Measurements from ENCODE around the gene ASB15.

Gene ASB15

GRCh38 chr7:123557398-123558288 lies 44.0 kb upstream of the ASB15 start, which contains the start of gene NDUFA5:
Gene NDUFA5 (minus strand): TSS chr7:123557818. CDS start chr7:123557795, 23 bp downstream.
- Histone ChIP-seq H3K36me3 (peaks cover 35% of the 10 kb centered on the region), H3K4me3 (ENCODE audit: low read depth, low read length) (peak within 1 kb of the TSS; percentile 89), H3K27ac (peak within 1 kb of the TSS; percentile 87), H3K9me3 (ENCODE audit: severe bottlenecking) (no peaks in the 10 kb centered on the region), H3K27me3 (ENCODE audit: insufficient read depth, low read depth, severe bottlenecking) (no peaks in the 10 kb centered on the region)
- peak; percentile 98 for DNase-seq
- no peak for TF ChIP-seq CTCF (IDR thresholded peaks at IDR 0.05; ENCODE audit: low read depth, low read length)

- no peaks in the 10 kb centered on the region for H3K27me3 ChIP-seq (ENCODE audit: insufficient read depth, low read depth, severe bottlenecking)
- DNase-seq = no peak
- no peak for TF ChIP-seq CTCF (IDR thresholded peaks at IDR 0.05; ENCODE audit: low read depth, low read length)
- H3K4me3 ChIP-seq (ENCODE audit: low read depth, low read length) = peak overlapping the region; percentile 89
- peaks cover 28% of the 10 kb centered on the region for H3K36me3 ChIP-seq
- H3K27ac ChIP-seq = no peak overlapping the region; the same call in 1 of the 2 replicates
- H3K9me3 ChIP-seq (ENCODE audit: severe bottlenecking) = no peaks in the 10 kb centered on the region
Measured at GRCh38 chr7:123558289-123558874, 43.2 kb upstream of the ASB15 start.

- no peak overlapping the region for H3K4me3 ChIP-seq (ENCODE audit: low read depth, low read length)
- no peak for DNase-seq
- H3K27me3 ChIP-seq (ENCODE audit: insufficient read depth, low read depth, severe bottlenecking) = no peaks in the 10 kb centered on the region
- no peaks in the 10 kb centered on the region for H3K9me3 ChIP-seq (ENCODE audit: severe bottlenecking)
- 0 out of 2 replicates have a peak, but pooled peaks cover 3% of the 10 kb centered on the region for H3K36me3 ChIP-seq
- no peak overlapping the region for H3K27ac ChIP-seq
- no peak for TF ChIP-seq CTCF (IDR thresholded peaks at IDR 0.05; ENCODE audit: low read depth, low read length)
Measured at GRCh38 chr7:123562121-123562520, 39.5 kb upstream of the ASB15 start.

GRCh38 chr7:123569352-123570010 lies 32.1 kb upstream of the ASB15 start:
- Histone ChIP-seq H3K4me3 (ENCODE audit: low read depth, low read length) (no peak overlapping the region), H3K9me3 (ENCODE audit: severe bottlenecking) (no peaks in the 10 kb centered on the region), H3K36me3 (no peaks in the 10 kb centered on the region), H3K27ac (no peak overlapping the region), H3K27me3 (ENCODE audit: insufficient read depth, low read depth, severe bottlenecking) (no peaks in the 10 kb centered on the region)
- no peak for DNase-seq
- no peak for TF ChIP-seq CTCF (IDR thresholded peaks at IDR 0.05; ENCODE audit: low read depth, low read length)

- TF ChIP-seq CTCF (IDR thresholded peaks at IDR 0.05; ENCODE audit: low read depth, low read length) = no peak
- Histone ChIP-seq H3K27ac (no peak overlapping the region), H3K27me3 (ENCODE audit: insufficient read depth, low read depth, severe bottlenecking) (no peaks in the 10 kb centered on the region), H3K4me3 (ENCODE audit: low read depth, low read length) (no peak overlapping the region), H3K9me3 (ENCODE audit: severe bottlenecking) (no peaks in the 10 kb centered on the region), H3K36me3 (no peaks in the 10 kb centered on the region)
- DNase-seq = no peak
Measured at GRCh38 chr7:123570390-123571182, 31.0 kb upstream of the ASB15 start.

All from WERI-Rb-1 (cell line).